IMR-90 (cell line): Measurements from ENCODE around the gene PALLD. TPM values are rescaled to one million over a fixed set of nuclear protein-coding genes. Genes with fewer than 3 reads are reported as not detected.

Experiments used
- ATAC-seq: fragments of 200-7000 bp; cut with Tn5 transposase; 2 replicates; pipeline ENCODE4 v1.9.1; 2020; ENCODE audit warnings: low read depth, mild to moderate bottlenecking, moderate library complexity
- BruUV-seq: library from RNA; stranded (reverse); fragments of 400-500 nt; replicated peaks from 2 replicates; lab custom pipeline; 2021; lab: Mats Ljungman, UMichigan
- CTCF ChIA-PET: fragments of 300-600 bp; formaldehyde crosslinking; extraction: SDS; loops from one replicate; lab custom pipeline; 2021; ENCODE audit warnings: antibody characterized with exemption; lab: Yijun Ruan, JAX
- POLR2A ChIA-PET: fragments of 300-600 bp; sonication (Branson Sonifier 250); formaldehyde crosslinking; loops from one replicate; lab custom pipeline; 2022; ENCODE audit warnings: antibody characterized with exemption; ENCODE audit not compliant: unreplicated experiment; lab: Charles Lee
- DNase-seq: peaks from one replicate; pipeline ENCODE4 v3.0.0; 2013
- H2AFZ ChIP-seq: replicated peaks from 2 replicates; pipeline ENCODE3; 2013; ENCODE audit warnings: low read length, mild to moderate bottlenecking; ENCODE audit not compliant: poor library complexity
- H2AK5ac ChIP-seq: 2 replicates; pipeline ENCODE4 v1.6.1; 2013; ENCODE audit warnings: low read depth, low read length, inconsistent platforms
- H2AK9ac ChIP-seq: replicated peaks from 2 replicates; pipeline ENCODE3; 2013; ENCODE audit warnings: mild to moderate bottlenecking, low read depth, low read length, moderate library complexity; ENCODE audit not compliant: poor library complexity
- H2BK120ac ChIP-seq: 2 replicates; pipeline ENCODE4 v1.6.1; 2013; ENCODE audit warnings: low read depth, low read length, inconsistent platforms
- H2BK15ac ChIP-seq: 3 replicates; pipeline ENCODE4 v1.6.1; 2013; ENCODE audit warnings: low read depth, low read length, inconsistent platforms
- H2BK20ac ChIP-seq: 2 replicates; pipeline ENCODE4 v1.6.1; 2013; ENCODE audit warnings: low read depth, mild to moderate bottlenecking, inconsistent platforms, low read length, moderate library complexity
- H2BK5ac ChIP-seq: 2 replicates; pipeline ENCODE4 v1.6.1; 2013; ENCODE audit warnings: mild to moderate bottlenecking, low read depth, low read length, inconsistent platforms; ENCODE audit not compliant: poor library complexity, severe bottlenecking
- H3K14ac ChIP-seq: replicated peaks from 2 replicates; pipeline ENCODE4 v1.6.1; 2013; ENCODE audit warnings: low read depth, low read length, inconsistent platforms
- H3K18ac ChIP-seq: 2 replicates; pipeline ENCODE4 v1.6.1; 2013; ENCODE audit warnings: low read depth, low read length, control low read depth
- H3K23ac ChIP-seq: 2 replicates; pipeline ENCODE4 v1.6.1; 2013; ENCODE audit warnings: low read depth, low read length, inconsistent platforms
- H3K27ac ChIP-seq: 2 replicates; pipeline ENCODE4 v1.5.1; 2013; ENCODE audit warnings: mild to moderate bottlenecking, control low read depth, low read length; ENCODE audit not compliant: insufficient read depth
- H3K27me3 ChIP-seq: 2 replicates; pipeline ENCODE4 v1.6.1; 2013; ENCODE audit warnings: low read length; ENCODE audit not compliant: control insufficient read depth, insufficient read depth
- H3K36me3 ChIP-seq: 2 replicates; pipeline ENCODE4 v1.6.1; 2013; ENCODE audit warnings: low read length, mixed read lengths; ENCODE audit not compliant: control insufficient read depth, insufficient read depth
- H3K4ac ChIP-seq: 2 replicates; pipeline ENCODE4 v1.6.1; 2013; ENCODE audit warnings: low read depth, low read length, inconsistent platforms
- H3K4me1 ChIP-seq: 2 replicates; pipeline ENCODE4 v1.6.1; 2013; ENCODE audit warnings: low read length, mixed read lengths; ENCODE audit not compliant: control insufficient read depth, insufficient read depth
- H3K4me2 ChIP-seq: 2 replicates; pipeline ENCODE4 v1.6.1; 2013; ENCODE audit warnings: low read depth, mild to moderate bottlenecking, control low read depth, low read length, moderate library complexity
- H3K4me3 ChIP-seq: 2 replicates; pipeline ENCODE4 v1.5.1; 2013; ENCODE audit warnings: low read depth, mild to moderate bottlenecking, control low read depth, low read length, moderate library complexity; ENCODE audit not compliant: insufficient read depth
- H3K56ac ChIP-seq: 2 replicates; pipeline ENCODE4 v1.6.1; 2013; ENCODE audit warnings: low read length, inconsistent platforms; ENCODE audit not compliant: insufficient read depth; ENCODE audit errors: extremely low read depth
- H3K79me1 ChIP-seq, 2 experiments: 2 replicates each; pipeline ENCODE4 v1.6.1; 2013; ENCODE audit warnings: low read length in 2 of 2, inconsistent platforms in 1 of 2, low read depth in 1 of 2
- H3K9ac ChIP-seq: 2 replicates; pipeline ENCODE4 v1.6.1; 2013; ENCODE audit warnings: low read depth, low read length, control low read depth
- H3K9me1 ChIP-seq: 2 replicates; pipeline ENCODE4 v1.6.1; 2013; ENCODE audit warnings: low read length, inconsistent platforms; ENCODE audit not compliant: insufficient read depth
- H3K9me3 ChIP-seq: 2 replicates; pipeline ENCODE4 v1.6.1; 2013; ENCODE audit warnings: low read length; ENCODE audit not compliant: control insufficient read depth, insufficient read depth
- H4K20me1 ChIP-seq: 2 replicates; pipeline ENCODE4 v1.6.1; 2013; ENCODE audit warnings: low read length, inconsistent platforms; ENCODE audit not compliant: insufficient read depth
- H4K5ac ChIP-seq: 2 replicates; pipeline ENCODE4 v1.6.1; 2013; ENCODE audit warnings: mild to moderate bottlenecking, low read depth, low read length, control low read depth
- H4K8ac ChIP-seq, 2 experiments: 2 replicates each; pipeline ENCODE4 v1.6.1; 2013; ENCODE audit warnings: low read depth in 2 of 2, low read length in 2 of 2, control low read depth in 1 of 2, inconsistent platforms in 1 of 2
- H4K91ac ChIP-seq: 2 replicates; pipeline ENCODE4 v1.6.1; 2013; ENCODE audit warnings: low read depth, low read length, inconsistent platforms; ENCODE audit not compliant: insufficient read depth
- BHLHE40 ChIP-seq: fragments of 150-350 bp; IDR thresholded peaks from 2 replicates; pipeline ENCODE4 v1.6.1; 2016; ENCODE audit warnings: mild to moderate bottlenecking, low read depth, low read length
- CEBPB ChIP-seq: IDR thresholded peaks from 2 replicates; pipeline ENCODE4 v1.6.1; 2012; ENCODE audit warnings: low read depth, low read length, improper control_type of control experiment
- CHD1 ChIP-seq: IDR thresholded peaks from 2 replicates; pipeline ENCODE4 v1.6.1; 2012; ENCODE audit warnings: low read depth, low read length, improper control_type of control experiment
- CTCF ChIP-seq: conservative IDR thresholded peaks from 2 replicates; pipeline ENCODE4 v1.5.1; 2012; ENCODE audit warnings: mild to moderate bottlenecking, low read depth, low read length, improper control_type of control experiment
- ELK1 ChIP-seq: fragments of 150-350 bp; IDR thresholded peaks from 2 replicates; pipeline ENCODE4 v1.6.1; 2016; ENCODE audit warnings: low read depth, mild to moderate bottlenecking, low read length, moderate library complexity, borderline replicate concordance
- FOS ChIP-seq: fragments of 150-350 bp; IDR thresholded peaks from 2 replicates; pipeline ENCODE4 v1.6.1; 2016; ENCODE audit warnings: low read depth, low read length
- MAFK ChIP-seq: IDR thresholded peaks from 2 replicates; pipeline ENCODE4 v1.6.1; 2012; ENCODE audit warnings: low read depth, low read length, improper control_type of control experiment
- MAZ ChIP-seq: IDR thresholded peaks from 2 replicates; pipeline ENCODE4 v1.6.1; 2012; ENCODE audit warnings: low read depth, mild to moderate bottlenecking, low read length, improper control_type of control experiment, moderate library complexity, borderline replicate concordance
- MXI1 ChIP-seq: IDR thresholded peaks from 2 replicates; pipeline ENCODE4 v1.6.1; 2012; ENCODE audit warnings: low read depth, mild to moderate bottlenecking, low read length, moderate library complexity, borderline replicate concordance
- NFE2L2 ChIP-seq: fragments of 150-350 bp; IDR thresholded peaks from 2 replicates; pipeline ENCODE4 v1.6.1; 2016; ENCODE audit warnings: low read depth, mild to moderate bottlenecking, low read length
- POLR2A ChIP-seq: IDR thresholded peaks from 2 replicates; pipeline ENCODE4 v1.6.1; 2012; ENCODE audit warnings: mild to moderate bottlenecking, low read depth, low read length
- RAD21 ChIP-seq: IDR thresholded peaks from 2 replicates; pipeline ENCODE4 v1.6.1; 2012; ENCODE audit warnings: low read length, improper control_type of control experiment
- RCOR1 ChIP-seq: IDR thresholded peaks from 2 replicates; pipeline ENCODE4 v1.6.1; 2012; ENCODE audit warnings: mild to moderate bottlenecking, low read length, improper control_type of control experiment; ENCODE audit not compliant: insufficient replicate concordance
- RFX5 ChIP-seq: IDR thresholded peaks from 2 replicates; pipeline ENCODE4 v1.8.0; 2012; ENCODE audit warnings: low read depth, mild to moderate bottlenecking, low read length, moderate library complexity
- USF2 ChIP-seq: fragments of 150-350 bp; IDR thresholded peaks from 2 replicates; pipeline ENCODE4 v1.6.1; 2017; ENCODE audit warnings: mild to moderate bottlenecking, antibody characterized with exemption, low read length, low read depth
- WGBS, 2 experiments: methylation state at CpG; one replicate each; pipeline versions ENCODE4 v1.1.5 to v1.1.7; 2013; ENCODE audit warnings: missing lambda C conversion rate in 2 of 2; ENCODE audit not compliant: insufficient read length in 1 of 2; ENCODE audit errors: extremely low coverage in 2 of 2; 5-methylcytosine and 5-hydroxymethylcytosine counted together
- dilution Hi-C: fragments of 300-500 bp; cut with HindIII; formaldehyde crosslinking; loops from one replicate; pipeline ENCODE4 v1.14.3; 2018; ENCODE audit warnings: low sequenced_read_pairs; ENCODE audit not compliant: unreplicated experiment
- in situ Hi-C: fragments of 300-500 bp; cut with MboI; formaldehyde crosslinking; loops from 3 replicates; pipeline ENCODE4 v1.14.3; 2019; ENCODE audit warnings: low sequenced_read_pairs, inconsistent platforms, mixed read lengths
- intact Hi-C: fragments of 100-400 bp; cut with micrococcal nuclease; formaldehyde crosslinking; loops from 2 replicates; pipeline ENCODE4 v1.10.0; 2022
- polyA plus RNA-seq, 3 experiments: library from polyadenylated mRNA; depleted of rRNA; stranded (reverse); fragments of >200 nt; gene quantifications; 2 replicates each; pipeline ENCODE4 v1.2.3, GENCODE V29; 2012; ENCODE audit warnings: low replicate concordance in 1 of 3
- total RNA-seq: library from RNA; depleted of rRNA; stranded (reverse); fragments of >200 nt; gene quantifications from 2 replicates; pipeline ENCODE4 v1.2.3, GENCODE V29; 2012

PALLD gene
- total and polyA plus RNA-seq, 2 of the 4 experiments (the other 2 are of a cell fraction), result 91.0 to 91.9 TPM

GRCh38 chr4:168475745-168476144 lies 21.1 kb upstream of the PALLD start:
- H3K27ac ChIP-seq, result no peak overlapping the region
- H2BK15ac ChIP-seq, result no peak overlapping the region
- intact Hi-C loops (no loop called here), dilution Hi-C loops (no loop called here), in situ Hi-C loops (no loop called here)
- no peaks in the 10 kb centered on the region for H3K4me1 ChIP-seq
- no TSS peak for BruUV-seq
- H4K20me1 ChIP-seq, result no peaks in the 10 kb centered on the region
- peaks cover 9 to 16% of the 10 kb centered on the region in 2 experiments for H3K79me1 ChIP-seq
- H3K4me2 ChIP-seq, result no peak overlapping the region
- H4K5ac ChIP-seq, result no peak overlapping the region
- H3K18ac ChIP-seq, result no peak overlapping the region
- no peak overlapping the region for H2AK5ac ChIP-seq
- POLR2A ChIA-PET, result no interaction called here
- H3K9ac ChIP-seq, result no peak overlapping the region
- H3K56ac ChIP-seq, result no peak overlapping the region
- H3K36me3 ChIP-seq, result peaks cover 2% of the 10 kb centered on the region
- H2BK120ac ChIP-seq, result no peak overlapping the region
- no peak overlapping the region for H2BK5ac ChIP-seq
- no peak overlapping the region for H2AFZ ChIP-seq
- CTCF ChIA-PET, result interaction anchor here (0.6 to 0.8 kb wide), 2 partner anchors 169 to 470 kb away, joined by 5 to 6 read pairs; no protein-coding TSS in a partner anchor
- no peak overlapping the region for H3K4ac ChIP-seq
- no peaks in the 10 kb centered on the region for H3K27me3 ChIP-seq
- no peak overlapping the region for H4K91ac ChIP-seq
- ATAC-seq (no peak), DNase-seq (no peak)
- TF ChIP-seq BHLHE40 (no peak), RAD21 (no peak), RFX5 (no peak), RCOR1 (no peak), CEBPB (no peak), MAZ (no peak), MAFK (no peak), POLR2A (no peak), ELK1 (no peak), MXI1 (no peak), CTCF (no peak), CHD1 (no peak), FOS (no peak), USF2 (no peak), NFE2L2 (no peak)
- H3K9me1 ChIP-seq, result no peaks in the 10 kb centered on the region
- H3K23ac ChIP-seq, result no peak overlapping the region
- no peak overlapping the region for H3K14ac ChIP-seq
- H2AK9ac ChIP-seq, result no peak overlapping the region
- no peak overlapping the region for H2BK20ac ChIP-seq
- H3K9me3 ChIP-seq, result no peaks in the 10 kb centered on the region
- no peak overlapping the region for H3K4me3 ChIP-seq
- no CpG with 5 or more reads among the region's 2 CpGs for WGBS, 2 experiments
- H4K8ac ChIP-seq, result no peak overlapping the region
